Psoas muscle (tissue), 8 donors: Measurements from ENCODE around the gene CRISP1. TPM values are rescaled to one million over a fixed set of nuclear protein-coding genes. Genes with fewer than 3 reads are reported as not detected.

Source experiments
- ATAC-seq, 4 donors: fragments of 200-7000 bp; cut with Tn5 transposase; one replicate each; pipeline ENCODE4 v1.9.1; 2020; ENCODE audit warnings: moderate library complexity in 3 of 4, mild to moderate bottlenecking in 2 of 4
- DNase-seq, 2 donors: peaks; one replicate each; pipeline ENCODE4 v3.0.0-alpha.2; 2020
- H3K27ac ChIP-seq: fragments of 200-600 bp; one replicate; pipeline ENCODE4 v1.8.0; 2022
- H3K27me3 ChIP-seq, 3 donors: fragments of 200-600 bp in 1 of 3; one replicate each; pipeline versions ENCODE4 v1.6.1 to v1.8.0; 2013 to 2022; ENCODE audit warnings: low read length in 2 of 3, mild to moderate bottlenecking in 2 of 3, moderate library complexity in 1 of 3; ENCODE audit not compliant: insufficient read depth in 3 of 3
- H3K36me3 ChIP-seq, 2 donors: fragments of 200-600 bp in 1 of 2; one replicate each; pipeline versions ENCODE4 v1.6.1 to v1.8.0; 2013 to 2022; ENCODE audit warnings: low read depth in 1 of 2, mild to moderate bottlenecking in 1 of 2, moderate library complexity in 1 of 2; ENCODE audit not compliant: insufficient read depth in 1 of 2
- H3K4me1 ChIP-seq: fragments of 200-600 bp; one replicate; pipeline ENCODE4 v1.8.0; 2022
- H3K4me3 ChIP-seq: fragments of 200-600 bp; one replicate; pipeline ENCODE4 v1.8.0; 2022; ENCODE audit warnings: mild to moderate bottlenecking
- H3K9me3 ChIP-seq: fragments of 200-600 bp; one replicate; pipeline ENCODE4 v1.8.0; 2022
- CTCF ChIP-seq: fragments of 200-600 bp; IDR thresholded peaks from one replicate; pipeline ENCODE4 v1.8.0; 2022; ENCODE audit warnings: antibody characterized with exemption
- WGBS, 3 donors: extraction: QIAGEN DNeasy Blood & Tissue Kit; methylation state at CpG; one replicate each; pipeline versions ENCODE4 v1.1.6 to v1.1.7; 2013; 5-methylcytosine and 5-hydroxymethylcytosine counted together
- intact Hi-C, 2 donors: fragments of 100-400 bp; cut with DNase I; formaldehyde crosslinking; loops; one replicate each; pipeline versions ENCODE4 v1.11.0 to v1.14.2; 2022
- polyA plus RNA-seq, 3 donors: library from polyadenylated mRNA; stranded (reverse); fragments of 200-250 nt; gene quantifications; one replicate each; pipeline ENCODE4 v1.2.3, GENCODE V29; 2013
- total RNA-seq, 4 donors: library from RNA; stranded (reverse); fragmentation: NEBNext Ultra II Directional in 2 of 4; extraction: Animal tissue kit (Norgen Biotek cat#: 25700) in 2 of 4; gene quantifications; one replicate each; pipeline versions ENCODE4 v1.2.1 to v1.2.4, GENCODE V29; 2021 to 2023
- donor health status: healthy with polysubstance abuse.
- donor health status: DM: no; HTN: no; CAD: no; lungs with moderate emphysema.
- donor health status: Bipolar disorder and iron deficiency.
- donor health status: healthy.
- donor health status: DM: yes; HTN: yes; CAD: no.
- donor health status: DM: no; HTN: no; CAD: no.
- donor health status: DM: no; HTN: no; CAD: no.
- donor health status: DM: yes; HTN: yes; CAD: no.

CRISP1 gene
- total and polyA plus RNA-seq, 7 donors = not detected

DNA sequence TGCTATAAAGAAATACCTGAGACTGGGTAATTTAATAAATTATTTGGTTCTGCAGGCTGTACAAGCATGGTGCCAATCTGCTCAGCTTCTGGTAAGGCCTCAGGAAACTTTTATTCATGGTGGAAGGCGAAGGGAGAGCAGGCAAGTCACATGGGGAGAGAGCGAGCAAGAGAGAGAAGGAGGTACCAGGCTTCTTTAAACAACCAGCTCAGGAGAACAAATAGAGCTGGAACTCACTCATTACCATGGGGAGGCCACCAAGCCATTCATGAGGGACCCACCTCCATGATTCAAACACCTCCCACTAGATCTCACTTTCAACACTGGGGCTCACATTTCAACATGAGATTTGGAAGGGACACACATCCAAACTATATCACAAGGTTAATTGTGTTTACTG is 44.9 kb upstream of the CRISP1 start:
- H3K27ac ChIP-seq = no peak overlapping the region
- H3K4me3 ChIP-seq = no peak overlapping the region
- H3K36me3 ChIP-seq = no peaks in the 10 kb centered on the region
- WGBS, 3 donors = 85 to 94% (median 92%) methylated on average over 2 of the region's 2 CpGs
- DNase-seq = no peak
- no peak for ATAC-seq
- H3K9me3 ChIP-seq = no peaks in the 10 kb centered on the region
- intact Hi-C loops = no loop called here
- H3K27me3 ChIP-seq = no peaks in the 10 kb centered on the region
- peaks cover 16% of the 10 kb centered on the region for H3K4me1 ChIP-seq
- no peak for TF ChIP-seq CTCF

DNA sequence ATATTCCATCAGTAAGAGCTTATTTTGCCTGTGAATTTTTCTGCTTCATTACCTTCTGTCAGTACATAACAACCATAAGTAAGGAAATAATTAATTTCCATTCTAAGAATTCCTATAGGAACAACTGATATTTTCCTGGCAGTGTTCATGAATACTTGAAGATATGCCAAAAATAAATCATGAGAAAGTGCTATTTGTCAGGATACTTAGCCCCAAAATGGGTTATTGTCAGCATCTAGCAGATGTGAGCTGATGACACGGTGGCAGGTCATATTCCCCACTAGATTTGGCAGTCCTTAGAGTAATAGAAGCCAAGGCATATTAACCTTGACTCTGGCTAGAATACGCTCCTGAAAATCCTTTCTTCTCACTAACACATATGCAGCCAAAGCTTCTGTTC is 43.2 kb upstream of the CRISP1 start:
- ATAC-seq (peak in 3 of 4 donors; percentile 43 to 59 (median 49)), DNase-seq (no peak)
- TF ChIP-seq CTCF = no peak
- Histone ChIP-seq H3K27ac (no peak overlapping the region), H3K36me3 (no peaks in the 10 kb centered on the region), H3K4me3 (no peak overlapping the region), H3K27me3 (no peaks in the 10 kb centered on the region), H3K9me3 (no peaks in the 10 kb centered on the region), H3K4me1 (peaks cover 12% of the 10 kb centered on the region)
- WGBS, 3 donors = 8 to 12% (median 11%) methylated on average over 2 of the region's 2 CpGs
- intact Hi-C loops = no loop called here

DNA sequence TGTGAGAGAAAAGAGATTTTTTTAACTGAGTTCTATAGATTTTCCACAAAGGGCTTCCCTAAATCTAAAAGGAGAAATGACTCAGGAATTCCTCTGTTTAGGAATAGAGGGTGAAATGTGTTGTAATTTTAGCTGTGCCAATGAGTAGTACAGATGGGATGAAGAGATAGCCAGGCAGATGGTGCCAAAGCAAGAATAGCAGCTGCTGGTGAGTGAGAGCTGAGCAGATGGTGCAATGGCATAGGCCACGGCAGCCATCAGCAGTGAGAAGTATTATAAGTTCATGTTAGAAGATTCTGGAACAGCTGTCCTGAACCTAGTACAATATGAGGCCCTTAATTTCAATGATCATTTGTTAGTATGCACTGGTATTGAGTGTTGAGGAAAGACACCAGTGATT is 40.2 kb upstream of the CRISP1 start:
- no peak overlapping the region for H3K4me3 ChIP-seq
- no peaks in the 10 kb centered on the region for H3K27me3 ChIP-seq
- H3K36me3 ChIP-seq = no peaks in the 10 kb centered on the region
- H3K4me1 ChIP-seq = peaks cover 4% of the 10 kb centered on the region
- peak; percentile 95 to 100 (median 99) for ATAC-seq
- H3K9me3 ChIP-seq = no peaks in the 10 kb centered on the region
- H3K27ac ChIP-seq = peak overlapping the region; percentile 31
- intact Hi-C loops = no loop called here
- 10 to 28% (median 11%) methylated on average over 1 of the region's 1 CpG for WGBS, 3 donors
- no peak for TF ChIP-seq CTCF
- DNase-seq = peak; percentile 23 to 59

GRCh38 chr6:49905296-49905695 is 39.0 kb upstream of the CRISP1 start:
- no peak overlapping the region for H3K27ac ChIP-seq
- DNase-seq (no peak), ATAC-seq (no peak)
- no peak overlapping the region for H3K4me3 ChIP-seq
- H3K4me1 ChIP-seq = peaks cover 4% of the 10 kb centered on the region
- H3K9me3 ChIP-seq = no peaks in the 10 kb centered on the region
- intact Hi-C loops = no loop called here
- TF ChIP-seq CTCF = no peak
- H3K36me3 ChIP-seq = no peaks in the 10 kb centered on the region
- H3K27me3 ChIP-seq = no peaks in the 10 kb centered on the region
- WGBS, 3 donors = 80 to 90% (median 82%) methylated on average over 2 of the region's 2 CpGs

DNA sequence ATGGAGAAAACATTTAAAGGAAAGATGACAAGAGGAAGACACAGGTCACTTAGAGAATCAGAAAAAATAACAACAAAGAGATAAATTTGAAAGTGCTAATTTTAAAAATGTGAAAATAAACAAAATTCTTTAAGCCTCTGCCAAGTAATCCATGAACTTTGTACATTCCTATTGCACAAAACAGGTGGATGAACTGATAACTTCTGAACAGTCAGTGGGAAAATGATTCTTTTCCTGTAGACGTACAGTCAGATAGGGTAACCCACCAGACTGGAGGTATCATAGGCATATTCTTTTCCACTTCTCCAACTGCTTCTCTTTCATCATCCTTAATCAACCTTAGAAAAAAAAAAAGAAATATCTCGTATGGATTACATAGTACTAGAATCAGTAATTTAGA is 36.5 kb upstream of the CRISP1 start:
- TF ChIP-seq CTCF = no peak
- no peaks in the 10 kb centered on the region for H3K9me3 ChIP-seq
- H3K4me3 ChIP-seq = no peak overlapping the region
- WGBS, 3 donors = 67 to 82% (median 76%) methylated on average over 2 of the region's 2 CpGs
- ATAC-seq (no peak), DNase-seq (no peak)
- H3K27ac ChIP-seq = no peak overlapping the region
- no peaks in the 10 kb centered on the region for H3K36me3 ChIP-seq
- intact Hi-C loops = no loop called here
- no peaks in the 10 kb centered on the region for H3K4me1 ChIP-seq
- H3K27me3 ChIP-seq = no peaks in the 10 kb centered on the region
